Lung (tissue), 16 donors: ENCODE results near the gene NR4A3. TPM values are rescaled to one million over a fixed set of nuclear protein-coding genes. Genes with fewer than 3 reads are reported as not detected.

Source experiments
- ATAC-seq: fragments of 200-7000 bp; cut with Tn5 transposase; one replicate; pipeline ENCODE4 v1.9.1; 2020; ENCODE audit warnings: moderate number of reproducible peaks; ENCODE audit not compliant: insufficient read depth, low FRiP score
- DNase-seq, 3 donors: peaks; one replicate each; pipeline ENCODE4 v3.0.0-alpha.2; 2013 to 2017
- H3K27ac ChIP-seq, 2 donors: one replicate each; pipeline ENCODE4 v1.5.1; 2013; ENCODE audit warnings: mild to moderate bottlenecking in 2 of 2, moderate library complexity in 2 of 2, control low read depth in 1 of 2, inconsistent platforms in 1 of 2, low read depth in 1 of 2, low read length in 1 of 2
- H3K27me3 ChIP-seq, 3 donors: one replicate each; pipeline ENCODE4 v1.5.1; 2013; ENCODE audit warnings: low read length in 2 of 3; ENCODE audit not compliant: control insufficient read depth in 3 of 3, insufficient read depth in 3 of 3
- H3K36me3 ChIP-seq, 4 donors: one replicate each; pipeline ENCODE4 v1.5.1; 2013; ENCODE audit warnings: low read length in 4 of 4, mild to moderate bottlenecking in 1 of 4, moderate library complexity in 1 of 4; ENCODE audit not compliant: control insufficient read depth in 4 of 4, insufficient read depth in 4 of 4
- H3K4me1 ChIP-seq, 5 donors: one replicate each; pipeline ENCODE4 v1.5.1; 2013; ENCODE audit warnings: low read length in 5 of 5, mild to moderate bottlenecking in 2 of 5, moderate library complexity in 1 of 5; ENCODE audit not compliant: control insufficient read depth in 5 of 5, insufficient read depth in 5 of 5
- H3K4me3 ChIP-seq: one replicate; pipeline ENCODE4 v1.5.1; 2013; ENCODE audit warnings: mild to moderate bottlenecking, control low read depth, moderate library complexity
- H3K9ac ChIP-seq, 2 donors: one replicate each; pipeline ENCODE4 v1.5.1; 2013; ENCODE audit warnings: low read length in 2 of 2, control low read depth in 1 of 2; ENCODE audit not compliant: insufficient read depth in 1 of 2
- H3K9me3 ChIP-seq, 4 donors: one replicate each; pipeline ENCODE4 v1.5.1; 2013; ENCODE audit warnings: low read length in 3 of 4, mild to moderate bottlenecking in 1 of 4, moderate library complexity in 1 of 4; ENCODE audit not compliant: control insufficient read depth in 4 of 4, insufficient read depth in 3 of 4
- WGBS, 2 donors: extraction: QIAGEN DNeasy Blood & Tissue Kit; methylation state at CpG; one replicate each; pipeline ENCODE4 v1.1.7; 2013; 5-methylcytosine and 5-hydroxymethylcytosine counted together
- long read RNA-seq, 5 donors: transcript quantifications; one replicate each; lab custom pipeline, GENCODE V29; 2026
- polyA plus RNA-seq, 2 donors: library from polyadenylated mRNA; stranded (reverse); fragments of 200-250 nt; gene quantifications; one replicate each; pipeline ENCODE4 v1.2.1, GENCODE V29; 2013
- total RNA-seq, 2 donors: library from RNA; depleted of rRNA in 1 of 2; stranded (reverse); fragments of >200 nt in 1 of 2; gene quantifications; one replicate each; pipeline ENCODE4 v1.2.1, GENCODE V29; 2014 to 2021
- TF ChIP-seq, protein P1 (sequence below): IDR thresholded peaks from 2 replicates; pipeline ENCODE4 v1.5.1; 2012; ENCODE audit warnings: mild to moderate bottlenecking; ENCODE audit errors: control extremely low read depth, extremely low read depth
- donor health status: control.
- donor health status: control.
- donor health status: Bipolar disorder and iron deficiency.
- donor health status: healthy.
- donor health status: DM: yes; HTN: yes; CAD: no.

The NR4A3 gene
- 10 to 100 TPM in 1 of 2 donors, 1 to 10 TPM in 1; 2.3 to 11.7 TPM for total RNA-seq
- 1 to 10 TPM; 2.6 to 2.7 TPM for polyA plus RNA-seq
- long read RNA-seq, donor 1, result 0 reads
- long read RNA-seq, donor 2, result 0 reads
- long read RNA-seq, donor 3, result 0 reads
- long read RNA-seq, donor 4, result 0 reads
- long read RNA-seq, donor 5, partial matches to known transcripts, result 6 of 6 reads
- long read RNA-seq, donor 5, other reads (novel, unspliced or antisense), result 0 of 6 reads

DNA sequence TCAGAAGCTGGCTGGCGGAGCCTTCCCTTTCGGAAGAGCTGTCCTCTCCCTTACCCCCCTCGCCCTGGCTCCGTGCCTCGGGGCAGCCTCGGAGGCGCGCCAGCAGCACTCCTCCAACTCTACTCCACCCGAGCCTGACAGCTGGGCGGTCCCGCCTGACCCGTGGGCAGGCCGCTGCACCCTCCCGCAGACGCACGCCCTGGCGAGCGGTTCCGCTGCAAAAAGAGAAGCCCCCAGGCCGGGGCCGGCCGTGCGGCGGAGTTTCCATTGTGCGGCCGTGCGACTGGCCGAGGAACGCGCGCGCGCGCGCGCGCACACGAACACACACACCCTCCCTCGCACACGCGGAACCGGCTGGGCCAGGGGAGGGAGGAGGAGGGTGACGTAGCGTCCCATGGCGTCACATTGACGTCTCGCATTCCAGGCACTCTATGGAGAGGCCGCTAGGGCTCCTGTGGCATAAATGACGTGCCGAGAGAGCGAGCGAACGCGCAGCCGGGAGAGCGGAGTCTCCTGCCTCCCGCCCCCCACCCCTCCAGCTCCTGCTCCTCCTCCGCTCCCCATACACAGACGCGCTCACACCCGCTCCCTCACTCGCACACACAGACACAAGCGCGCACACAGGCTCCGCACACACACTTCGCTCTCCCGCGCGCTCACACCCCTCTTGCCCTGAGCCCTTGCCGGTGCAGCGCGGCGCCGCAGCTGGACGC lies at the start of gene NR4A3:
TSS of gene NR4A3 (plus strand) at position 490 of the 713 bp plus-strand sequence. CDS start 6,158 bp downstream, outside the sequence.
- peaks cover 0 to 44% (median 33%) of the 10 kb centered on the region in 3 donors for H3K27me3 ChIP-seq
- peak within 1 kb of the TSS; percentile 69 for H3K4me3 ChIP-seq
- H3K4me1 ChIP-seq, result peaks cover 5 to 52% (median 12%) of the 10 kb centered on the region in 5 donors
- ATAC-seq (peak; percentile 64), DNase-seq (peak; percentile 96 to 97 (median 97))
- TF ChIP-seq, protein P1, sequence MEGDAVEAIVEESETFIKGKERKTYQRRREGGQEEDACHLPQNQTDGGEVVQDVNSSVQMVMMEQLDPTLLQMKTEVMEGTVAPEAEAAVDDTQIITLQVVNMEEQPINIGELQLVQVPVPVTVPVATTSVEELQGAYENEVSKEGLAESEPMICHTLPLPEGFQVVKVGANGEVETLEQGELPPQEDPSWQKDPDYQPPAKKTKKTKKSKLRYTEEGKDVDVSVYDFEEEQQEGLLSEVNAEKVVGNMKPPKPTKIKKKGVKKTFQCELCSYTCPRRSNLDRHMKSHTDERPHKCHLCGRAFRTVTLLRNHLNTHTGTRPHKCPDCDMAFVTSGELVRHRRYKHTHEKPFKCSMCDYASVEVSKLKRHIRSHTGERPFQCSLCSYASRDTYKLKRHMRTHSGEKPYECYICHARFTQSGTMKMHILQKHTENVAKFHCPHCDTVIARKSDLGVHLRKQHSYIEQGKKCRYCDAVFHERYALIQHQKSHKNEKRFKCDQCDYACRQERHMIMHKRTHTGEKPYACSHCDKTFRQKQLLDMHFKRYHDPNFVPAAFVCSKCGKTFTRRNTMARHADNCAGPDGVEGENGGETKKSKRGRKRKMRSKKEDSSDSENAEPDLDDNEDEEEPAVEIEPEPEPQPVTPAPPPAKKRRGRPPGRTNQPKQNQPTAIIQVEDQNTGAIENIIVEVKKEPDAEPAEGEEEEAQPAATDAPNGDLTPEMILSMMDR, result peak; percentile 23
- 0 to 1% methylated on average over 66 to 75 of the region's 75 CpGs for WGBS, 2 donors
- peak within 1 kb of the TSS; percentile 49 to 86 for H3K9ac ChIP-seq
- no peaks in the 10 kb centered on the region for H3K36me3 ChIP-seq
- no peaks in the 10 kb centered on the region for H3K9me3 ChIP-seq
- H3K27ac ChIP-seq, result peak within 1 kb of the TSS; percentile 85 to 95

DNA sequence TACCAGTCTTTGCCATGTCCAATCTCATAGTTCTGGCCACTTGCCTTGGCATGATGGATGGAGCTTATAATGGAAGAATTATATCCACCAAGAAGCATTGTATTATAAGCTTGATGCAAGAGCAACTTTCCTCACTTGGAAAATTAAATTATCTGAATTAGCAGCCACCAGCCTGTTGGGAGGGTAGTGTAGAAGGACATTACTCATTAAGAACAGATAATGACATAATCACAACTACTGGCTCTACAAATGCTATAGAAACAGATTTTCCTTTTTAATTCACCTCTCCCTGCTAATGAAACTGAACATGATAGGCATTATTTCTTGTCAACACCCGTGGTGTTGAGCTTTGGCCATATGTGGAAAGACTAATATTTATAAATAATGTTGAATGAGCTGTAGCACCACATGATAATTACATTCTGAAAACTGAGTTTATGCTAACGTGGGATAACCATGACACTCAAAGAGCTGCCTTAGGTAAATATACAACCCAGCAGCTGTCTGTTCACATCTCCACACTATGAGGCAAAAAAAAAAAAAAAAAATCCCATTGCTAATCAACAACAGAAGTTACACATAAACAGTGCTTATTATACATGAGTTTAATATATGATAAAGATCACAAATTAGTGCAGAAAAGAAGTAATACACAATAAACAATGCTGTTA lies 48.1 kb upstream of the NR4A3 start:
- whole genome bisulfite sequencing, 2 donors, result 63 to 87% methylated on average over 2 of the region's 2 CpGs

DNA sequence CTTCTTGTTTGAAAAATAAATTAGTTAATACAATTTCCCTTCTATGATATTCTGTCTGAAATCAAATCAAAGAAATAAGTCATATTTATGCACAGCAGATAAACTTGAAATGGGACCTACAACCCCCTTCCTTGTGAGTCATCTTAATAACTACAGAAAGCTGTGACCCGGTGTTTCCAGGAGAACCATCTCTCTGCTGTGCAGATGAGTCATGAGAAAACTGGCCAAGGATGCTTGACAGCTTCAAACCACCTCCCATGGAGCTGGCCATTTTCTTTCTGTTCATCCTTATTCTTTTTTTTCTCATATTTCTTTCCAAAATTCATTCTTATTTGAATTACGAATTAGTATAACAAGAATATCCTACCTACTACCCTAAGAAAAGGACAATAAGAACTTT lies 43.4 kb upstream of the NR4A3 start:
- TF ChIP-seq, protein P1, result no peak
- ATAC-seq, result no peak
- no peaks in the 10 kb centered on the region for H3K9me3 ChIP-seq
- WGBS, 2 donors, result 82 to 89% methylated on average over 2 of the region's 2 CpGs
- H3K4me3 ChIP-seq, result no peak overlapping the region
- DNase-seq, result no peak
- H3K9ac ChIP-seq, result no peak overlapping the region
- no peak overlapping the region for H3K27ac ChIP-seq
- H3K27me3 ChIP-seq, result peaks cover 0 to under 1% (median 0%) of the 10 kb centered on the region in 3 donors
- no peaks in the 10 kb centered on the region for H3K4me1 ChIP-seq
- no peaks in the 10 kb centered on the region for H3K36me3 ChIP-seq

More for the DNA sequence above, 48.1 kb upstream of the NR4A3 start:
- ATAC-seq (no peak), DNase-seq (no peak)
- Histone ChIP-seq H3K9me3 (no peaks in the 10 kb centered on the region), H3K27me3 (peaks cover 0 to 5% (median 0%) of the 10 kb centered on the region in 3 donors), H3K9ac (no peak overlapping the region), H3K36me3 (no peaks in the 10 kb centered on the region), H3K4me3 (no peak overlapping the region), H3K4me1 (no peaks in the 10 kb centered on the region), H3K27ac (no peak overlapping the region)
- TF ChIP-seq, protein P1, result no peak
